ENCODE data around the gene TET2.

The TET2 gene

GRCh38 chr4:105146276-105147015, at the start of gene TET2:
TSS of gene TET2 (plus strand) at chr4:105146876. CDS start at chr4:105233943, 87,067 bp downstream.
- DNase-seq, result peak; percentile 2

GRCh38 chr4:105102016-105102415, 44.7 kb upstream of the TET2 start:
- no peak for DNase-seq

- no peak for DNase-seq
Measured at GRCh38 chr4:105106426-105106825, 40.2 kb upstream of the TET2 start.

GRCh38 chr4:105107095-105107856, 39.4 kb upstream of the TET2 start:
- DNase-seq, result no peak

GRCh38 chr4:105108971-105109370, 37.7 kb upstream of the TET2 start:
- no peak for DNase-seq

GRCh38 chr4:105112274-105112673, 34.4 kb upstream of the TET2 start:
- DNase-seq, result no peak

GRCh38 chr4:105113800-105114199, 32.9 kb upstream of the TET2 start:
- DNase-seq, result no peak

GRCh38 chr4:105116616-105117319, 29.9 kb upstream of the TET2 start:
- no peak for DNase-seq

GRCh38 chr4:105119356-105119755, 27.3 kb upstream of the TET2 start:
- no peak for DNase-seq

GRCh38 chr4:105120626-105121025, 26.1 kb upstream of the TET2 start:
- no peak for DNase-seq

- DNase-seq, result no peak
Measured at GRCh38 chr4:105122350-105122749, 24.3 kb upstream of the TET2 start.

GRCh38 chr4:105126311-105127169, 20.1 kb upstream of the TET2 start:
- no peak for DNase-seq

GRCh38 chr4:105127170-105127445, 19.6 kb upstream of the TET2 start:
- no peak for DNase-seq

GRCh38 chr4:105128208-105128607, 18.5 kb upstream of the TET2 start:
- no peak for DNase-seq

GRCh38 chr4:105129286-105130040, 17.2 kb upstream of the TET2 start:
- DNase-seq, result no peak

- DNase-seq, result no peak
Measured at GRCh38 chr4:105130945-105131344, 15.7 kb upstream of the TET2 start.

- DNase-seq, result no peak
Measured at GRCh38 chr4:105133976-105134375, 12.7 kb upstream of the TET2 start.

GRCh38 chr4:105135785-105136184, 10.9 kb upstream of the TET2 start:
- no peak for DNase-seq

GRCh38 chr4:105137121-105137875, 9.4 kb upstream of the TET2 start:
- no peak for DNase-seq

- DNase-seq, result no peak
Measured at GRCh38 chr4:105139646-105140045, 7.0 kb upstream of the TET2 start.

- DNase-seq, result no peak
Measured at GRCh38 chr4:105140684-105141490, 5.8 kb upstream of the TET2 start.

Measured in NCI-H524 treated with DMSO at 0.1 percent for 48 hours (cell line).